HG02870 (cell line): Measurements from ENCODE around the gene PFKFB3.
"Not testable (repeated sequence)": the region's sequence is repeated elsewhere in the genome, so short reads cannot be mapped to it uniquely, and the experiment has no call there.

Experiments
- ATAC-seq: cut with Tn5 transposase; IDR thresholded peaks from one replicate; pipeline ENCODE4 v1.9.1; 2021; ENCODE audit warnings: mild to moderate bottlenecking, moderate library complexity; ENCODE audit not compliant: unreplicated experiment

PFKFB3 gene

GRCh38 chr10:6269432-6269831 is 66.7 kb downstream of the PFKFB3 start:
- no peak for ATAC-seq

- ATAC-seq, result peak; percentile 73
Measured at GRCh38 chr10:6269953-6270867, 67.5 kb downstream of the PFKFB3 start.

GRCh38 chr10:6270951-6271350 is 68.2 kb downstream of the PFKFB3 start:
- no peak for ATAC-seq

GRCh38 chr10:6271663-6272062 is 68.9 kb downstream of the PFKFB3 start:
- ATAC-seq, result no peak

- ATAC-seq, result no peak
Measured at GRCh38 chr10:6272126-6272525, 69.4 kb downstream of the PFKFB3 start.

GRCh38 chr10:6273351-6273750 is 70.6 kb downstream of the PFKFB3 start:
- ATAC-seq, result no peak

GRCh38 chr10:6274040-6274439 is 71.3 kb downstream of the PFKFB3 start:
- no peak for ATAC-seq

GRCh38 chr10:6274484-6274883 is 71.8 kb downstream of the PFKFB3 start:
- ATAC-seq, result no peak

GRCh38 chr10:6275022-6275997 is 72.6 kb downstream of the PFKFB3 start:
- peak; percentile 73 for ATAC-seq

- ATAC-seq, result no peak
Measured at GRCh38 chr10:6276356-6276755, 73.6 kb downstream of the PFKFB3 start.

- no peak for ATAC-seq
Measured at GRCh38 chr10:6278519-6279120, 75.9 kb downstream of the PFKFB3 start.

GRCh38 chr10:6279540-6280267 is 77.0 kb downstream of the PFKFB3 start:
- ATAC-seq, result no peak

- no peak for ATAC-seq
Measured at GRCh38 chr10:6280291-6280690, 77.6 kb downstream of the PFKFB3 start.

GRCh38 chr10:6282454-6282958 is 79.8 kb downstream of the PFKFB3 start:
- ATAC-seq, result no peak

- ATAC-seq, result no peak
Measured at GRCh38 chr10:6283655-6284054, 80.9 kb downstream of the PFKFB3 start.

GRCh38 chr10:6290621-6291020 is 87.9 kb downstream of the PFKFB3 start:
- ATAC-seq, result not testable (repeated sequence)

- no peak for ATAC-seq
Measured at GRCh38 chr10:6292741-6293151, 90.0 kb downstream of the PFKFB3 start.

- ATAC-seq, result not testable (repeated sequence)
Measured at GRCh38 chr10:6296425-6296824, 93.7 kb downstream of the PFKFB3 start.

GRCh38 chr10:6296828-6297251 is 94.1 kb downstream of the PFKFB3 start:
- no peak for ATAC-seq

GRCh38 chr10:6297522-6297921 is 94.8 kb downstream of the PFKFB3 start:
- ATAC-seq, result no peak
